G401.6 (cell line): ENCODE results near the gene C12orf42.

ENCODE experiments used
- FAIRE-seq: peaks from 2 replicates; lab custom pipeline; 2012; peaks lifted over from hg19 to GRCh38; lab: Jason Lieb, UNC

Gene C12orf42

DNA sequence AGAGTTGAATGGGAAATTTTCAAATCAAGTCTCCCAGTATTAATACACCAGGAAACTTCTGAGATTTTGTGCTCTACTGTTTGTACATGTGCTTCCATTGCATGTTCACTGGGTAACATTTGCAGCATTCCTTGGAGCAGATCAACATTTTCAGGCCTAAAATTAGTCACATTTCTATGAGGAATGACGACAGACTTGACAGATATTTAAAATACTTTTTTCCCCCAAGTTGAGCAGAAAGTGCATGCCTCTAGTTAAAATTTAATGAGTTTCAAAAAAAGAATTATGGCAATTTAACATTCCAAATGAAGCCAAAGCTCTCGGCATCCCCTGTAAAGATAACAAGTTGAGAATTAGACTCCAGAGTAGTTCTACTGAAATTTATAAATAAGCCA lies 72.3 kb downstream of the C12orf42 start:
- no peak for FAIRE-seq

DNA sequence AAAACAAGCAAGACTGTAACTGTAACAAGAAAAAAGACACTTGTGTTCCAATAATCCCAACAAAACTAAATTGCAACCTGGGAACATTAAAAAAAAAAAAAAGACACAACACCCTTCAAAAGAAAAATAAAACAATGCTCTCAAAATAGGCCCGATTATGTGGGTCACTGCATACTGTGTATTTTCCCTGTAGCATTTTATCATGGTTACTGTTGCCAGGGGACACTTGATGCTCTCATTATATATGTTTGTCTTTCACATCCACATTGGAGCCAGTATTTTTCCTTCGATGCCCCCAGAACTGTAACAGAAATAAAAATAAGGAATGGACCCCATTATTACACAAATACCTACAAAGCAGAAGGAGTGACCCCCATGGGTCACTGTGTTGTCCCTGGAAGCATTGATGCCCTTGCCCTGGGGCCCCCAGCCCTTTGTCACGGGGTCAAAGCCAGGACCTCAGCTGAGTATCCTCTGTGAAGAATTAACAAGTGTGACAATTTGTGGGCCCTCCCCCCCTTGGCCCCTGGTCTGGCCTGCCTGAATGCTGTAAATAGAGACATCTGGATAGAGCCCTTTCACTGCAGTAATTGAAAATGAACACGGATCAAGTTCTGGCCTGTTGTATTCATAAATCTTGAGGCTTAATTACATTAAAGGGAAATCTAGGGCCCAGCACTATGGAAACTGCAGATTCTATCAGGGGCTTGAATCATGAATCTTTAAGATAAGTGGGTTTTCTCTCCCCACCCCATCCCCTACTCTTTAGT lies 72.8 kb downstream of the C12orf42 start:
- no peak for FAIRE-seq

DNA sequence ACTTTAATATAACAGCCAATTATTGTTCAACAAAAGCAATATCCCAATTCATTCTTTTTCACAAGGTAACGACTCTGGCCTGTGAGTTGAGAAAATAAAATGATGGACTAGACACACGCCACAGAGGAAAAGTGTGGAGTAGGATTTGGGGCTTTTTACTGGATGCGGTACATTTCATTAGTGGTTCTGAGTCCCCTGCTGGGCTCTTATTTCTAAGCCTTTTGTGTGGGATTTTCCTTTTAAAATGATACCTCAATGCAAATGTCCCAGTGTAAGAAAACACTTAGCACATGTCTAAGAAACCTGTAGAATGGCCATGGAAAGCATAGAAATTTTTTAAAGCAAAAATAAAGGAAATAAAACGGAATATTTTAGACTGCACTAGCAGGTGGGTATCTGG lies 73.4 kb downstream of the C12orf42 start:
- no peak for FAIRE-seq

DNA sequence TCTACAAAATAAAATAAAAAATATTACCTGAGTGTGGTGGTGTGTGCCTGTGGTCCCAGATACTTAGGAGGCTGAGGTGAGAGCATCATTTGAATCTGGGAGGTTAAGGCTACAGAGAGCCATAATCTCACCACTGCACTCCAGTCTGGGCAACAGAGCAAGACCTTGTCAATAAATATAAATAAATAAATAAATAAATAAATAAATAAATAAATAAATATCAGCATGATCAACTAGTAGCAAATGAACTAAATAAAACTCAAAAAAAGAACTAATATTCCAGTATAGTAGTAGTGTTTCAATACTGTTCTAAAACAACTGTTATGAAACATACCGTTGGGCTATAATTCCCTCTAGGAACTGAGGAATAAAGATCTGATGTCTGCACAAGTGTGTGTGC lies 74.4 kb downstream of the C12orf42 start:
- no peak for FAIRE-seq

DNA sequence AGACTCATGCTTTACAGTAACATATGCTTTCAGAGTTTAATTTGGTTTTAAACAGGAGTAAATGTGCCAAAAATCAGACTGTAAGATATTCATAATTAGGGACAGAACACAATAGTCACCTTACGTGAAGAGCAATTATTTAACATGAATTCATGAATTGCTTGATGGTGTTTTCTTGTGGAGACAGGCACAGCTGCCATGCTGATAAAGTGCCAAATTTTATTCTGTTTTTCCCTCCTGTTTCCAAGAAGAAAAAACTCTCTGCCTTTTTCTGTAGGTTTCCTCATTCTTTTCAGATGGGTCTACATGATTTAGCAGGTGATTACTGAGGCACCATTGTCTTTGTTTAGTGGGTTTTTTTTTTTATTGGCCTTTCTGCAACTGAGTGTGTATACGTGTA lies 80.1 kb downstream of the C12orf42 start:
- no peak for FAIRE-seq

DNA sequence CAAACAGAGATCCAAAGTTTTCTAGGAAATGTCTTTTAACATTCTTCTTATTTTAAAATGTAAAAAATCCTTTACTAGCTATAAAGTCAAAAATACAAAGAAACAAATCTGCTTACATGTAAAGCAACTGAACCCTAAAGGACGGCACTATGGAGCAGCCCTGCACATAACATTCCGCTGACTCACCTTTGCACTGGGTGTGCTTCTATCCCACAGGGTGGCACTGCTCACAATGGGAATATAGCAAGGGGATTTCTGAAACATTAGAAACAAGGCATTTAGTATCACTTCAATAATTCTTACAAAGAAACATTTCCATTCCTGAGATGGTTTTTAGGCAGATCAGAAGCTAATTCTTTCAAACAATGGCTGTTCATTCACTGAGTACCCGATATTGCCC lies 94.3 kb downstream of the C12orf42 start:
- no peak for FAIRE-seq

DNA sequence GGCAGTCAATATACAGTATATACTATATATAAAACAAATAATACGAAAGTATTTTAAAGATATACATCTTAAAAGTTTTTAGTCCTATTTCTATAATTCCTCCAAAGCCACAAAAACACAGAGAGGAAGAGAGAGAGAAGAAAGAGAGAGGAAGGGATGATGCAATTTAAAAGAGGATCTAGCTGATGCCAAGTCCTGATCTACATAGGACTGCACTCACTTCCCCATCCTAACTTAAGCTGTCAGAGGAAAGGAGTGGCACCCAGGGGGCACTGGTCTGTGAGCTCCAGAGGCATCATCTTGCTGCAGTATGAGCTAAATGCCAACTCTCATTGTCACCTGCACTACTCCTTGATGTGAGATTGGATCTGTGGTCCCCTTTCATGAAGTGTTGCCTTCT lies 95.8 kb downstream of the C12orf42 start:
- FAIRE-seq = no peak

DNA sequence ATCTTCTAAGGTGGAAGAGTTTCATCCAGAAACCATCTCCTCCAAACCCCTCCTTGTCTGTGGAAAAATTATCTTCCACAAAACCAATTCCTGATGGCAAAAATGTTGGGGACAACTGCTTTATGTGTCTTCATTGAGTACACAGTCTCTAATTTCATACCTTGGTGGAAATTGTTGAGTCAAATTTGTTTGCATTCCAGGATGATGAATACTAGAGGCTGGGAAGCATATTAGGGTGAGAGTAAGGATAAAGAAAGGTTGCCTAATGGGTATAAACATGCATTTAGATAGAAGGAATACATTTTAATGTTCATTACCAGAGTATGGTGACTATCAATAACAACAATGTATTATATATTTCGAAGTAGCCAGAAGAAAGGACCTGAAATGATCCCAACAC lies 98.2 kb downstream of the C12orf42 start:
- FAIRE-seq = no peak

DNA sequence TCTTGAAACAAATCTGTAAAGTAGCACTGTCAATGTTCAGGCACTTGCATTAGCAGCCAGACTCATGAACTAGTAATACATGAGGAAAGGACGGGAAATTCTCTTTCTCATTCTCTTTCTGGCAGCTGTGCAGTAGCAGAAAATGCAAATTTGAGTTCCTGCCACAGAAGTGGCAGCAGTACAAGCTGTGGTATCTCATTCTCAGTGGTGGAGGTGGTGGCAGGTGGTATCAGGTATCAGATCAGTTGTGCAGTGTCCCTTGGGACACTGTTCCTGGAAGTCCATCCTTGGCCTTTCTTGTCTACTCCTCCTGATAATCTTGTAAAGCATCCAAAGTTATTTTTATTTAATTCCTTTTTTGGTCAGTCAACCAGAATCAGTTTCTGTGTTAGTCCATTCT lies 103.0 kb downstream of the C12orf42 start:
- no peak for FAIRE-seq

DNA sequence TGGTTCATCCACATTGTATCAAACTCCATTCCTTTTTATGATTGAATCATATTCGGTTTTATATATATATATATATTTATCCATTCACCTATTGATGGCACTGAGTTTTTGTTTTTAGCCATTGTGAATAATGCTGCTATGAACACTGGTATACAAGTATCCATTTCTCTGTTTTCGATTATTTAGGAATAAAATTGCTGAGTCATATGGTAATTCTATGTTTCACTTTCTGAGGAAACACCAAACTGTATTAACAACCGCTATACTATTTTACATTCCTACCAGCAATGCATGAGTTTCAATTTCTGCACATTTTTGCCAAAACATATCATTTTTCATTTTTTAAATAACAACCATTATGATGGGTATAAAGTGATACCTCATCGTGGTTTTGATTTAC lies 104.7 kb downstream of the C12orf42 start:
- no peak for FAIRE-seq

DNA sequence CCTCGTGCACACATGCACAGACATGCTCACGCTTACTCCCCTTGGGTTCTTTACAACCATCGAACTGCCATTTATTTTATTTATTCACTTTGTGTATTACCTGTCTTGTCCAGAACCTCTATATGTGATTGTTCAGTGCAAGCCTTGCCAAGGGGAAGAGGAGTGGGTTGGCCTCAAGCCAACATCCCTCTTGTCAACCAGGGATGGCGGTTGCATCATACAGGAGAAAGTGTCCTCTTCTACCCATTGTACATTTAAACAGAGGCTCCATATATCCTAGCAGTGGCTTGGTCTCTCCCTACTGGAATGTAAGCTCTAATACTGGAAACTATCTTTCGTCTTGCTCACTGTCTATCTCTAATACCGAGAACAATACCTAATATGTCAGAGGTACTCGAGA lies 108.4 kb downstream of the C12orf42 start:
- FAIRE-seq = no peak

DNA sequence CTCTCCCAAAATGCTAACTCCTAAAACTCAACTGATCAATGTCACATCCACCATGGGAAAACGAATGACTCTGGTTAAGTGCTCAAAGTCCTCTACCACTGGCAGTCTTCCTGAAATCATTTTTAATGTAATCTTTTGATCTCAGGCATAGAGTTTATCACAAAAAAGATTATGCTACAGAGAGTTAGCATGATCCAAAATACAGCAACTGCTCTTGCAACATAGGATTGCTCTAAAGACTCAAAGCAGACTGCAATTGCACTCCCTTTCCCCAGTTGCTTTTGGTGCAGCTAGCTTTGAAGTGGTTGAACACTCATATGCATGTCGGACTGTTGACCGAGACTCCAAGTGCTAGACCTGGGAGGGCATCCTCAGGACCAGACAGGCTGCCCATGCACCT lies 109.3 kb downstream of the C12orf42 start:
- FAIRE-seq = no peak

DNA sequence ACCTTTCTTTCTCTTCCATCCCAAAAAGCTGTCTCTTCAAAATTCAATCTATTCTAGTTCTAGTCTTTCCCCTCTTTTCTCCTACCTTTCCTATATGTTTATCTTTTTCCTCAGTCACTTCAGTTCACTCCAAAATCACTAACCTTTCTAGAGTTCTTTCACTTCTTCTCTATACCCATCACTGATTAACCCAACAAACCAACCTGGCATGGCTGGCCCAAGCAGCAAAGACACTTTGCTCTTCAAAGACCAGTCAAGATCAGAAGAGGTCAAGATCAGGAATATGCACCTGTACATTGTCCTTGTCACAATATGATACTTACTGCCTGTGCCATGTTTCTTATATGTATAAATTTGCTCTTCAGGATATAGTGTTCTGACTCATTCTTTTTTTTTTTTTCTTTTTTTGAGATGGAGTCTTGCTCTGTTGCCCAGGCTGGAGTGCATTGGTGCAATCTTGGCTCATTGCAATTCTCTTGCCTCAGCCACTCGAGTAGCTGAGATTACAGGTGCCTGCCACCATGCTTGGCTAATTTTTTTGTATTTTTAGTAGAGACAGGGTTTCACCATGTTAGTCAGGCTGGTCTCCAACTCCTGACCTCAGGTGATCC lies 112.9 kb downstream of the C12orf42 start:
- no peak for FAIRE-seq

DNA sequence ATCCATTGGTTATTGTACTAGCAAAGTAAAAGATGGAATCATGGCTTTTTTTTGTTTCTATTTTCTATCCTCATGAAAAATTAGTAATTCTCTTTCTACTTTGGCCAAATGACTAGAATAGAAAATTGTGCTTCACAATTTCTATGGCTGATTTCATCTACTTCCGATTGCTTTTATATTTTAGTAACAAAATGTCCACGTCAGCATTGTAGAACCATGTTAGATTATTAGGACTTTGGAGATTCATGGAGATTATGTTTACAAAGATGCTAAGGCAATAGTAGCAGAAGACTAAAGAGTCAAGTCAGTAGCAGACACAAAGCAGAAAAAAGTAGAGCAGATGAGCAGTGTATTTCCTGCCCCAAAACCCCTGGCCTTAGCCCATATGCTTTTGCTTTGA lies 113.6 kb downstream of the C12orf42 start:
- FAIRE-seq = no peak

DNA sequence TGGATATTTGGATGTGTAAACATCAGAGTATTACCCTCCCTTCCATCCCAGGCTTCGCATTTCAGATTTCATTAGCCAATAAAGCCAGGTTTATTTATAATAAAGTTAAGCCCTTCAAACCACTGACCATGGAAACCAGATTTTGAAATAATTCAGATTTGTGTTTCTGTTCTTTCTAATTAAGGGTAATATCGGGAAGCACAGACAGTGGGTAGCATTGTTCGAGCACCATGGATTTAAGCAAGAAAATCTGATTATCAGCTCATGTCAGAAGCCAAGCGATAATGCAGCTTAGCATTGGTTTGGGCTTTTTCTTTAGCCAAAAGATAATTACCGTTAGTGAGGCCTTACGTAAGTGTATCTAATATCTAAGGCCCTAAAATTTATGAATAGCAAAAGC lies 116.1 kb downstream of the C12orf42 start:
- FAIRE-seq = no peak

DNA sequence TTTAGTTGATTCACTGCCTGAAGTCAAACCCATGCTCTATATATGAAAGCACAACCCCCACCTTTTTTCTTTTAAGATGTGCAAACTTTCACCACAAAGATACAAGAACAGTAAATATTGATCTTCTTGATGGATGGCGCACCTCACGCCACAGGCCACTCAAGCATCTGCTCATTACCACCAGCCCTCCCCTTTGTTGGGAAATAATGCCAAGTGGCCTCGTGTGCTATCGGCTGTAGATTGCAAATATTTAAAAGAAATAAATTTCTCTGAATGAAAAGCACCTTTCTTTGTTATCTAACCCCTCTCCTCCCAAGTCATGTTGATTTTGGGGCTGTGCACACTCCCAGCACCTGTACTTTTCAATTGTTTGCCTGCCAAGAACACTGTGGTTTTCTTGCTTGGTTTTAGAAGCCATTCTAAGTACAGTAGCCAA lies 122.7 kb downstream of the C12orf42 start:
- no peak for FAIRE-seq

DNA sequence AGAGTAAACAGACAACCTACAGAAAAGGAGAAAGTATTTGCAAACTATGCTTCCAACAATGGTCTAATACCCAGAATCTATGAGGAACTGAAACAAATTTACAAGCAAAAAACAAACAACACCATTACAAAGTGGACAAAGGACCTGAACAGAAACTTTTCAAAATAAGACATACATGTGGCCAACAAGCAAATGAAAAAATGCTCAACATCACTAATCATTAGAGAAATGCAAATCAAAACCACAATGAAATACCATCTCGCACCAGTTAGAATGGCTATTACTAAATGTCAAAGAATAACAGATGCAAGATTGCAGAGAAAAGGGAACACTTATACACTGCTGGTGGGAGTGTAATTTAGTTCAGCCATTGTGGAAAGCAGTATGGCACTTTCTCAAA lies 125.8 kb downstream of the C12orf42 start:
- FAIRE-seq = no peak

DNA sequence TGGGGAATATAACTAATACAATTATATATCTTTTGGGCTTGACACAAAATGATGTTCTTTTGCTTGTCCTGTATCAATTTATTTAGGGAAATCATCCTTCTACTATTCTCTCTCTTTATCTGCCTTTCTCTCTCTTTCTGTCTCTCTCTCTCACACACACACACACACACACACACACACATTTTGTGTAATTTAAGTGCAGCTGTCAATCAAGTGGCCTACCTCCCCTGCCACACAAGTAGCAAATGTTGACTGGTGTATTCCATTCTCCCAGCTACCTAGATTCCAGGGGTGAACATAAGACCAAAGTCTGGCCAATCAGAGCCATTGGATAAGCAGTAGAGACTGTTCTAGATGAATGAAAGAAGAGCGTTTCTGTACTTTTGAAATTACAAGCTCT lies 127.6 kb downstream of the C12orf42 start:
- FAIRE-seq = no peak

DNA sequence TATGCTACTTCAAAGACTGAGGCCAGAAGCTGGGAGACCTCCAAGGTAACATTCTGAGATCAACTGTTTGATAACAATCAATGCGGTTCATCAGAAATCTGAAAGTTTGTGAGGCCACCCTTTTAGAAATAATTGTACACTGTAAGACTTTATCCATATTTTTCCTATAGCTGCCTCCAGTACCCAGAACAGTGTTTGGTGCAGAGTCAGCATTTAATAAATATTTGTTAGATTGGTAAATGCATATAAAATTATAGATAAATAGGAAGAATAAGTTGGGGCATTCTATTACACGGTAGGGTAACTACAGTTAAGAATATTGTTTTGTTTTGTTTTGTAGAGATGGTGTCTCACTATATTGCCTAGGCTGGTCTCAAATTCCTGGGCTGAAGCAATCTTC lies 141.4 kb downstream of the C12orf42 start:
- no peak for FAIRE-seq

DNA sequence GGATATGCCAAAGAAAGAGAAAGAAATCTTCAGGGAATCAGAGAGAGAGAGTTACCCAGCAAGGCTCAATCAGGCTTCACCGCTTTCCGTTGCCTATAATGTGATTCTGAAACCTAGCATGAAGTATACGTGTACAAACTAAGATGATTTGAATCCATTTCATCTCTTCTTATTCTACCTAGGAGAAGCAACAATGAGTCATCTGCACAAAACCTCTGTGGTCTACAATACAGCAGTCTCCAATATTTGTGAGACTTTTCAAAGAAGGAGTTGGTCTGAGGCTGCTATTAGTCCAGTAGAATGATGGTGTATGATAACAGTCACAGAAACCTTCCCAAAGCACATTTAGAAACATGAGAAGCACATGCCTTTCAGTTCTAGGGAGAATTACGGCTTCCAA lies 141.9 kb downstream of the C12orf42 start:
- FAIRE-seq = no peak

DNA sequence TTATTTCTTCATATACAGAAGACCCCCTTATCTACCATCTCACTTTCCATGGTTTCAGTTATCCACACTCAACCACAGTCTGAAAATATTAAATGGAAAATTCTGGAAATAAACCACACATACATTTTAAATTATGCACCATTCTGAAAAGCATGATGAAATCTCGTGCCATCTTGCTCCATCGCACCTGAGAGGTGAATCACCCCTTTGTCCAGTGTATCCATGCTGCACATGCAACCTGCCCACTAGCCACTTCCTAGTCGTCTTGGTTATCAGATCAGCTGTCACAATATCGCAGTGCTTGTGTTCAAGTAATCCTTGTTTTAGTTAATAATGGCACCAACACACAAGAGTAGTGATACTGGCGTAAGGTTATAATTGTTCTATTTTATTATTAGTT lies 145.7 kb downstream of the C12orf42 start:
- FAIRE-seq = no peak

DNA sequence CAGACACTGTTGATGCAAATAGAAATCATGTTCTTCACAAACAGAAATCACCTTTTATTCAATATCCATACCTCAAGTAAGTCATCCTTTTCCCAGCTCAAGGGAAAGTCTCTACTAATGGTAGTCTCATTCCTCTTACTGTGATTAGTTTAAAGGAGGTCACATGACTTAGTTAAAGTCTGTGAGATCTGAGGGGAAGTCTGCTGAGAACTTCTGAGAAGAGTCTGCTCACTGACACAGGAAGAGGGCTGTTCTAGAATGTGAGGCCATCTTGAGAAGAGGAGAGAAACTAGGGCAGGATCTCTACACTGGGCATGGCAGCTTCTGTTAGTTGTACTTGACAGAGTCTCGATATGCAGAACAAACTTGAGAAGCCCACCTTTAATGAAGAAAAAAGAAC lies 146.8 kb downstream of the C12orf42 start:
- no peak for FAIRE-seq

DNA sequence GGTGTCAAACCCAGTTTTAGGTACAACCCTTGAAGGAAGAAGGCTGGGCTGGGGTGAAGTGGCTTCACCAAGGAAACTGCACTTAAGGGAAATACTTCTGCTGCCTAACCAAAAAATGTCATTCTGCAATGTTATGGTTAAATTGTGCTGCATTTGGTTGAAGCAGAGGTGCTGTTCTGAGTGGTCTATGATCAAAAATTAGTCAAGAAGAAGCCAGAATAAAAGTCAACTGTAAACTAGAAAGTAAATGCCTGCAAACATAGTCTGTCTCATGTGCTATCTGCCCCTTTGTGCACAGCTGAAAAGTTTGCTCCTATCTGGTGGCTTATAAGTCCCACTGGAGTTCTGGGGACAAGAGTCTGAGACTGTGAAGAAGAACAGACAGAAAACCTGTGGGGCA lies 158.8 kb downstream of the C12orf42 start:
- FAIRE-seq = no peak

DNA sequence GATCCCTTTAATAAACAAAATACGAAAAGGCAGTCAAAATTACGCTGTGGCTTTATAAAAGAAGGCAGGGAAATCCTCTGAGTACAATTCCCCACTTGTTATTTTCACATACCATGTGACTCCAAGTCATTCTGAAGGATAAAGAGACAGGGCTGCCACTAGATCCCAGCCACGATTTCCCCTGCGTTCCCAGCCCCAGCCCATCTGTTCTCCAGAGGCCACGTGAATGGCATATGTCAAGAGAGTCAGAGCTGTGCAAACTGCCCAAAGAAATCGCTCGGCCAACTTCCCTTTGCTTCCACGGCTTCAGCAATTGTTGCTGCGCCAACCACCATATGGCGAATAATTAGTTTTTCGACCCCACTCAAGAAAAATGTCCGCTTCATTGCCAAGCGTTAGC lies 161.3 kb downstream of the C12orf42 start:
- no peak for FAIRE-seq
